ENCODE measurements around the gene RSAD1.

RSAD1 gene

GRCh38 chr17:50498021-50498874 is 19.6 kb downstream of the RSAD1 start:
- DNase-seq: no peak

DNA sequence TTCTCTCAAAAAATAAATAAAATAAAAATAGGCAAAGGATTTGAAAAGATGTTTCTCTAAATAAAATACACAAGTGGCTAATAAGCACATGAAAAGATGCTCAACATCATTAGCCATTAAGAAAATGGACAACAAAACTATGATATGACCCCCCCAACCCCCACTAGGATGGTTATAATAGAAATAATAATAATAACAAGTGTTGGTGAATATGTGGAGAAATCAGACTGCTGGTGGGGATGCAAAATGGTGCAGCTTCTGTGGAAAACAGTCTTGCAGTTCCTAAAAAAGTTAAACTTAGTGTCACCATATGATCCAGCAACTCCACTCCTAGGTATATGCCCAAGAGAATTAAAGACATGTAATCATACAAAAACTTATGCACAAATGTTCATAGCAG is 20.6 kb downstream of the RSAD1 start:
- no peak for DNase-seq

DNA sequence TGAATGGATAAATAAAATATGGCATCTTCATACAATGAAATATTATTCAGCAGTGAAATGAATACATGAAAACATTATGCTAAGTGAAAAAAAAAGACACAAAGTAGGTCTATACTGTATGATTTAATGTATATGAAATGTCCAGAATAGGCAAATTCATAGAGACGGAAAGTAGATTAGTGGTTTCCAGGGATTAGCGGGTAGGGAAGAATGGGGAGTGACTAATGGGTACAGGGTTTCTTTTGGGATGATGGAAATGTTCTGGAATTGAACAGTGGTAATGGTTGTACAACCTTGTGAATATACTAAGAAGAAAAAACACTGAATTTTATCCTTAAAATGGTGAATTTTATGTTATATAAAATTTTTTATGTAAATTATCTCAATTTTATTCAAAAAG is 21.1 kb downstream of the RSAD1 start:
- DNase-seq: no peak

DNA sequence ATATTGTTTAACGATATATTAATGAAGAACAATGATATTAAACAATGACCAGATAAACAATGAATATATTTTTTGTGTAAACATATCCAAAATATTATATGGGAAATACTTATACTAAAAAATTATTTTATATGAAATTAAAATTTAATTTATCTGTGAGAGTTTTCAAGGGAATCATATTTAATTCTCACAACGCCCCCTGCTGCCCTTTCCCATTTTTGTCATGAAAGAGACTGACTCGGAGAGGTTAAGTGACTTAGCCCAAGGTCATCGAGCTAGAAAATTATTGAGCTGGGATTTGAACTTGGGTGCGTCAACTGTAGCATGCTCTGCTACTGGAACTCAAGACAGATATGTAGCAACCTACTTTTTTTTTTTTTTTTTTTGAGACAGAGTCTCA is 22.4 kb downstream of the RSAD1 start:
- DNase-seq: no peak

DNA sequence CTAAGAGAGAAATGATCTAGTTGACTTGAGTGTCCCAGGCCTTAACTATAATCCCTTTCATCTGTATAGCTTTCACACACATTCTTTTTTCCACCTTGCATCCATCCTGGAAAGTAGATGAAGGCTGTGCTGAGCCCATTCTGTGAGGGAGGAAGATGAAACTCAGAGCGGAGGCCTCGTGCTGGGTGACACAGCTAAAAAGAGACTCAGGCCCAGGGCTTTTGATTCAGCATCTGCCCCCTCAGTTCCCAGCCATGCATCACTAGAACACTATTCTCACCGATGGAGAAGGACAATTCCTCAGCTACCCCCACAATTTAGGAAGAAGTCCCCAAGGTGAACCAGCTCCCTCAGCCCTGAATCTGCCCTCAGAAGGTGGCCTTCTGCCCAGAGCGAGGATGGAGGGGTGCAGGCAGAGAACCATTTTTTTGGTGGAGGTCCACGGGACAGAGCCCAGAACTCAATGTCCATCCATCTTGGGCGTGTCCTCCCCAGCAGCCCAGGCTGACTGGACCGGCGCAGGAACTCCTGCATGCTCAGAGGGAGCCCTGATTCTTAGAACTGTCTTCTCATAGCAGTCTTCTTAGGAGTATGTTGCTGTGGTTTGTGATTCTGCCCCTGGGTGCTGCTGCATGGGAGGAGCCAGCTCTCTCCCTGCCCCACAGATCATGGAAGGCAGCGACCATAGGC is 23.8 kb downstream of the RSAD1 start:
- DNase-seq: no peak

DNA sequence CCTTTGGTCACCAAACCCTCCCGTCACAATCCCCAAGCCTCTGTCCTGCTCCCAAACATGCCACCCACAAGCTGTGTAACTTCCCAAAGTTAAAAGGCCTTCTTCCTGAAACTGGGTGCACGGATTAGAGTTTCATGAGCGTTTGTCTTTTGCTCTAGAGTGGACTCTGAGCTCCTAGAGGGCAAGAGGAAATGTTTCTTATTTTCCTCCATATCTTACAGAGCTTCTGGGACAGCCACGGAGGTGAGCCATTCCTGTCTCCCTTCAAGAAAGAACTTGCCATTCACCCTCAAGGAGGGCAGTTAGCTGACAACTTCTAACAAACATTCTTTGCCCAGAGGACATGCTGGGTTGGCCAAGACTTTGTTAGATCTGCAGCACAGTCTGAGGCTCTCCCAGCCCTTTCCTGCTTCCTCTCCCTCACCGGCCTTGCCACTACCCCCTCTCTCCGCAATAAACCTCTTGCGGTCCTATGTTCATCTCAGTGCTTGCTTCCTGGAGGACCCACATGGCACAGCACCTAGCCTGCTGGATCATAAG is 27.0 kb downstream of the RSAD1 start:
- no peak for DNase-seq

- no peak for DNase-seq
Observed at GRCh38 chr17:50506298-50506697, 27.6 kb downstream of the RSAD1 start.

- no peak for DNase-seq
Observed at GRCh38 chr17:50507871-50508572, 29.4 kb downstream of the RSAD1 start, which contains the start of gene MYCBPAP. Gene MYCBPAP (plus strand): TSS chr17:50508439. CDS start chr17:50508675, 236 bp downstream.

- DNase-seq: no peak
Observed at GRCh38 chr17:50508573-50509460, 30.2 kb downstream of the RSAD1 start.

GRCh38 chr17:50511058-50511457 is 32.4 kb downstream of the RSAD1 start:
- no peak for DNase-seq

GRCh38 chr17:50513495-50513894 is 34.8 kb downstream of the RSAD1 start:
- no peak for DNase-seq

DNA sequence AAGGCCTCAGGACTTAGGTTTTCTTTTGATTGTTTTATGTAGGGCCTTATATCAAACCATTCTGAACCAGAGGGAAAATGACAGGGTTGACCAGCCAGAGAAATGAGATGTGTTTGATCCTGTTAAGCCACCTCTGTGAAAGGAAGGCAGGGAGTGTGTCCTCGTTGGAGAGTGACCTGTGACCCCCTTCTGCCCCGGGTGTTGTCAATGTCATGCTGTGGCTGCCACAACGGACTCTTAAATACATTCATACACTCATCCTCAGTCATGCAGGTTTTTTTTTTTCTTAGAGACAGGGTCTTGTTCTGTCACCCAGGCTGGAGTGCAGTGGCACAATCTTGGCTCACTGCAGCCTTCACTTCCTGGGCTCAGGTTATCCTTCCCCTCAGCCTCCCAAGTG is 35.7 kb downstream of the RSAD1 start:
- DNase-seq: no peak

GRCh38 chr17:50514936-50515702 is 36.5 kb downstream of the RSAD1 start:
- DNase-seq: no peak

DNA sequence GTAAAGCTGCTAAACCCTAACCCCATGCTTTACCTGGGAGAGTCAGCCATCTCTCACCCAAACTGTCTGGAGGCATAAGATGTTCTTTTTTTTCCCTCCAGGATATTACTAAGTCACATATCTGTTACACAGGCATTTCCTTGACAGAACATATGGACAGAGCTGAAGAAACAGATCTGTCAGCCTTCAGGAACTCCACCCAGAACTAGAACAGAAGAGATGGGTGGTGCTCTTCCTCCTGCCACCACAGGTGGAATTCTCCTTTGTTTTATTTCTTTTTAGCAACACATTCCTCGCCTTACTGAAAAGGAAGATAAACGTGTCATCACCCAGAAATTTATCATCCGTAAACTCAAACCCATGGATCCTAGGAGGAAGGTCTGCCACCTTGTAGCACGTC is 38.4 kb downstream of the RSAD1 start:
- no peak for DNase-seq

DNA sequence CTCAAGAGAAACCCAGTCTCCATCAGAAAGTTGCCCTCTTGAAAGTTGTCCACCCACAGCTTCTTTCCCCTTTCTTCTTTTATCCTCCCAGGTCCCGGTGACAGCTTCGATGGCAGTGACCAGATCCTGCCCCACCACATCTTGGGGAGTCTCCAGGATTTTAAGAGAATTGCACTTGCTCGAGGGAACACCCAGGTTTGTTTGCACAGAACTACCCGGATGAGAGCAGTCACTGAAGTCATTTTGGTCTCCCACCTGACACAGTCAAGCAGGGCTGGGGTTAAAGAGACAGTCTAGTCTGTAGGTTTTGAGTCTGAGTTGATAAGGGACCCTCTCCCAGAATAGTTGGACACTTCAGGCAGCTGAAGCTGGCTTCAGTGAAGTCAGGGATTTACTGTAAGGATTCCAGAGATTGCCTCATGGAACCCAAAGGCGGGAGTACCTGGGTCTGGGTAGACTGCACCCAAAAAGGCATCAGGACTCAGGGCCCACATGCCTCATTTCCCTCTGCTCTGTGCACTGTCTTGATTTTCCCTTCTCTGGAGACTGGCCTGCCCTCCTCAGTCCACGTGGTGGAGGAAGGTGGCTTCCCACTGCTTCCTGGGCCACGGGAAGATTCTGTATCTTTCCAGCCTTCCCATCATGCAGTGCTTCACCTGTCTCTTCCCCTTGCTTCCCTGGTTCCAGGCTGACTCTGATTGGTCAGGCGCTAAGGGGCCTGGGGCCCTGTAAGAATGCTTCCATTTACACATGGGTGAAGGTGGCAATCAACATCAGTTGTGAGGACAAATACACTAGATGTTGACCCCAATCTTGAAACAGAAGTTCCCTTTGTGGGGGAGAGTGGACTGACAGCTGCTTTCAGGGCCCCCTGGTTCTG is 39.1 kb downstream of the RSAD1 start:
- DNase-seq: no peak

- no peak for DNase-seq
Observed at GRCh38 chr17:50518384-50519023, 39.8 kb downstream of the RSAD1 start.

GRCh38 chr17:50519141-50519834 is 40.6 kb downstream of the RSAD1 start:
- DNase-seq: no peak

- no peak for DNase-seq
Observed at GRCh38 chr17:50520483-50520882, 41.8 kb downstream of the RSAD1 start.

- no peak for DNase-seq
Observed at GRCh38 chr17:50521514-50521913, 42.9 kb downstream of the RSAD1 start.
